Smooth muscle cell (in vitro differentiated cells): Measurements from ENCODE around the gene MRPL24. TPM values are rescaled to one million over a fixed set of nuclear protein-coding genes. Genes with fewer than 3 reads are reported as not detected.

Source experiments
- DNase-seq: peaks from one replicate; lab custom pipeline; 2025; ENCODE audit not compliant: unreplicated experiment; lab: John Stamatoyannopoulos, UW
- H2AFZ ChIP-seq: fragments of 200-600 bp; sonication (generic); 2 replicates; pipeline ENCODE4 v1.6.0; 2016; ENCODE audit warnings: antibody characterized with exemption, low read depth, mild to moderate bottlenecking
- H3F3A ChIP-seq: fragments of 200-600 bp; sonication (generic); 2 replicates; pipeline ENCODE4 v1.6.0; 2017; ENCODE audit warnings: antibody characterized with exemption, low read depth
- H3K27ac ChIP-seq: fragments of 200-600 bp; sonication (generic); 2 replicates; pipeline ENCODE4 v1.5.1; 2016; ENCODE audit warnings: low read depth, mild to moderate bottlenecking
- H3K27me3 ChIP-seq: fragments of 200-600 bp; sonication (generic); 2 replicates; pipeline ENCODE4 v1.6.1; 2016; ENCODE audit warnings: low read depth, mild to moderate bottlenecking
- H3K36me3 ChIP-seq: fragments of 200-600 bp; sonication (generic); 2 replicates; pipeline ENCODE4 v1.5.1; 2016; ENCODE audit warnings: low read depth
- H3K4me1 ChIP-seq: fragments of 200-600 bp; sonication (generic); 2 replicates; pipeline ENCODE4 v1.5.1; 2016; ENCODE audit warnings: low read depth
- H3K4me2 ChIP-seq: fragments of 200-600 bp; sonication (generic); 2 replicates; pipeline ENCODE4 v1.6.0; 2016; ENCODE audit warnings: mild to moderate bottlenecking
- H3K4me3 ChIP-seq: fragments of 200-600 bp; sonication (generic); 2 replicates; pipeline ENCODE4 v1.5.1; 2016; ENCODE audit warnings: mild to moderate bottlenecking
- H3K79me2 ChIP-seq: fragments of 200-600 bp; sonication (generic); 2 replicates; pipeline ENCODE4 v1.6.0; 2016; ENCODE audit warnings: low read depth, mild to moderate bottlenecking
- H3K9ac ChIP-seq: fragments of 200-600 bp; sonication (generic); 2 replicates; pipeline ENCODE4 v1.6.0; 2016; ENCODE audit warnings: low read depth
- H3K9me3 ChIP-seq: fragments of 200-600 bp; sonication (generic); replicated peaks from 2 replicates; pipeline ENCODE4 v1.5.1; 2016; ENCODE audit warnings: low read depth
- H4K20me1 ChIP-seq: fragments of 200-600 bp; sonication (generic); 2 replicates; pipeline ENCODE4 v1.6.0; 2016; ENCODE audit warnings: low read depth
- CTCF ChIP-seq: fragments of 200-600 bp; sonication (generic); IDR thresholded peaks from 2 replicates; pipeline ENCODE4 v1.5.1; 2017; ENCODE audit warnings: borderline replicate concordance, mild to moderate bottlenecking, antibody characterized with exemption; ENCODE audit not compliant: insufficient read depth, poor library complexity, severe bottlenecking
- WGBS: methylation state at CpG from one replicate; pipeline ENCODE4 v1.1.7; 2016; ENCODE audit warnings: low lambda C conversion rate; 5-methylcytosine and 5-hydroxymethylcytosine counted together
- polyA plus RNA-seq: library from polyadenylated mRNA; unstranded; fragments of >200 nt; fragmentation: Nextera tagmentation; extraction: Ambion mirVana; gene quantifications from 2 replicates; pipeline ENCODE4 v1.2.1, GENCODE V29; 2016
- total RNA-seq: library from RNA; depleted of rRNA; stranded (reverse); fragments of >200 nt; gene quantifications from 2 replicates; pipeline ENCODE4 v1.2.3, GENCODE V29; 2014

Gene MRPL24
- total and polyA plus RNA-seq, 2 experiments from 2014 or later, result 16.5 to 68.6 TPM

DNA sequence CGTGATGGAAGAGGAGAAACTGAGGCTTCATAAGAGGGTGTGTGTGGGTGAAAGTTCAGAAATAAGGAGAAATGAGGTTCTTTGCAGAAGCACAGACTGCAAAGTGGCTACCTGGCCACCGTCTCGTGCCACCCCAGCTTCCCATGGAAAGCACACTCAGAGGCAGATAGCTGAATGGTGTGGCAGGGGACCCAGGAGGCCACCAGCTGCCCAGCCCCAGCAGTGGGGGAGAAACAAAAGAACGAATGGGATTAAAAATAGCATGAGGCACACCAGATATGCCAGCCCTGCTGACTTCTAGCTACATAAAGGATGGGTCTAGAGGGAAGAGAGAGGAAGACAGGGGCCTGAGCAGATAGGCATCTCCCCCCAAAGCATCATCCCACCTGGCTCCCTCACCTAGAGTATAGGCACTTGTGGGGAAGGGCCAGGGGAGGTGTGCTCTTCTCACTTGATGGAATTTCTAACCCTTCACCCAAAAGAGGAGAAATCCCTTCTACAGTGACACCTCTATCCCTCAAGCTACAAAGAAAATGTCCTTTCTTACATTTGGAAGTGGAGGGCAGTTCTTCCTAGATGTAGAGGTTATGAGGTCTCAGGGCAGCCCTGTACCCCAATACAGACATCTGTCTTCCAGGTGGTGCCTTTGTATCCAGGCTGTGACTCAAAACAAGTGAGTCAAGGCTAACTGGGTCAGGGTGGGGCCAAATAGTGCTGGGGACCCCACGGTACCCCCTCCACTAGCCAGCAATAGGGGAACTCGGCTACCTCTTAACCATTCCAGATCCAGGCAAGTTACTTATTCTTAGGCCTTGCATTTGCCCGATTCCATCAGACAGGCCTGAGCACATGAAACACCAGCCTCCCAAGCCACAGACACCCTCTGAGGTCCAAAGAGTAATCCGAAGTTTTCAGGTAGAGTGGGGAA lies 7.1 kb upstream of the MRPL24 start:
- Histone ChIP-seq H3K9me3 (no peaks in the 10 kb centered on the region), H3F3A (peaks cover 7% of the 10 kb centered on the region), H3K27me3 (no peaks in the 10 kb centered on the region), H3K36me3 (no peaks in the 10 kb centered on the region), H4K20me1 (no peaks in the 10 kb centered on the region), H3K4me3 (peak overlapping the region; percentile 75), H3K27ac (peak overlapping the region; percentile 100), H3K9ac (peak overlapping the region; percentile 100), H3K4me1 (peaks cover 49% of the 10 kb centered on the region), H3K4me2 (peak overlapping the region; percentile 97), H2AFZ (no peak overlapping the region), H3K79me2 (peaks cover 66% of the 10 kb centered on the region)
- WGBS, result 42% methylated on average over 8 of the region's 8 CpGs
- TF ChIP-seq CTCF, result no peak
- no peak for DNase-seq

DNA sequence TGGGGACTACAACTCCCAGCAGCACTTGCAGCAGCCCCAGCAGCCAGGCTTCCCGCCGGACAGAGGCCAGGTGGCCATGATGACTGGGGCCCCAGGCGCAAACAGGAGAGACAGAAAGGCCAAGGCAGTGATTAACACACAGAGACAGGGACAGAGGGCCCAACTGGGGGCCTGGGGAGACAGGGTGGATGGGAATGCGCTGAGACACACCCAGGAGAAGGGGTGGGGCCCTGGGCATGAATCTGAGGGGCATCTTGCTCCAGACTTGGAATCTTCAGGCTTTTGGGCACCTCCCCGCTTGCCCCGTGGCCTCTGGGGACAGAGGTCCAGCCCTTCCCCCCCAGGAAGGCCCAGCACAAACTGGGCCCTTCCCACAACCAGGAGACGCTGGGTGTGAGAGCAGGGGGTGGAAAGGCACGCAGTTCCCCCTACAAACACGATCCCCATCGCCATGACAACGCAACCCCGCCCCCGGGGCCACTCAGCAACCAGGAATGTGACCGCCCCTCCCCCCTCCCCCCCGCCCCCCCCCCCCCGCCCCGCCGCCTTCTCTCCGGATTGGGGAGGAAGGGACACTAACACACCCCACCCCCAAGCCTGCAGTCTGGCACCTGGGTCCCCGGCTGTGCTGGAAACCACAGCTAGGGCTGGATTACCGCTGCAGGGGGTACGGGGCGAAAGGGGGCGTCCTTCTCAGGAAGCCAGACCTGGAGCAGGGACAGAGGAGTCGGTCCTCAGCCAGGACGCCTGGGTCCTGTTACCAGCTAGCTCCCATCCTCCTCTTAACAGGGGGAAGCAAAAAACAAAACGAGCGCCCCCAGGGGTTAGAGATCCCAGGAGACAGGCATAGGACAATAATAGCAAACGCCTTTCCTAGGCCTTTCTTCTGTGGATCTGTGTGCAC lies 6.1 kb upstream of the MRPL24 start:
- peak overlapping the region; percentile 97 for H3K4me2 ChIP-seq
- no peaks in the 10 kb centered on the region for H3K9me3 ChIP-seq
- no peaks in the 10 kb centered on the region for H3K27me3 ChIP-seq
- peak overlapping the region; percentile 100 for H3K27ac ChIP-seq
- no peaks in the 10 kb centered on the region for H4K20me1 ChIP-seq
- H3K9ac ChIP-seq, result peak overlapping the region; percentile 100
- no peak for TF ChIP-seq CTCF
- H3K4me3 ChIP-seq, result peak overlapping the region; percentile 75
- H3F3A ChIP-seq, result peaks cover 13% of the 10 kb centered on the region
- peak; percentile 91 for DNase-seq
- H3K4me1 ChIP-seq, result peaks cover 42% of the 10 kb centered on the region
- H2AFZ ChIP-seq, result no peak overlapping the region
- no peaks in the 10 kb centered on the region for H3K36me3 ChIP-seq
- H3K79me2 ChIP-seq, result peaks cover 60% of the 10 kb centered on the region
- WGBS, result 2% methylated on average over 18 of the region's 29 CpGs

- no peak overlapping the region for H2AFZ ChIP-seq
- DNase-seq, result no peak
- H3K27me3 ChIP-seq, result no peaks in the 10 kb centered on the region
- no peaks in the 10 kb centered on the region for H4K20me1 ChIP-seq
- peak overlapping the region; percentile 100 for H3K27ac ChIP-seq
- TF ChIP-seq CTCF, result no peak
- H3K4me2 ChIP-seq, result peak overlapping the region; percentile 92
- 31% methylated on average over 8 of the region's 9 CpGs for WGBS
- peak overlapping the region; percentile 60 for H3K4me3 ChIP-seq
- H3F3A ChIP-seq, result peaks cover 19% of the 10 kb centered on the region
- peaks cover 46% of the 10 kb centered on the region for H3K4me1 ChIP-seq
- peaks cover 60% of the 10 kb centered on the region for H3K79me2 ChIP-seq
- H3K36me3 ChIP-seq, result no peaks in the 10 kb centered on the region
- H3K9me3 ChIP-seq, result no peaks in the 10 kb centered on the region
- H3K9ac ChIP-seq, result peak overlapping the region; percentile 100
These were observed 5.5 kb upstream of the MRPL24 start for GRCh38 chr1:156746406-156746727.
